AG08396 (cell line): Measurements from ENCODE around the gene STEAP1.
"Not testable (repeated sequence)": the region's sequence is repeated elsewhere in the genome, so short reads cannot be mapped to it uniquely, and the experiment has no call there.

Experiments
- DNase-seq: peaks from one replicate; pipeline ENCODE4 v3.0.0; 2012; ENCODE audit warnings: low spot score, mixed read lengths

Gene STEAP1

GRCh38 chr7:90173127-90173844, 19.0 kb downstream of the STEAP1 start:
- peak; percentile 32 for DNase-seq

- no peak for DNase-seq
Observed at GRCh38 chr7:90175667-90176066, 21.4 kb downstream of the STEAP1 start.

GRCh38 chr7:90176195-90176594, 21.9 kb downstream of the STEAP1 start:
- no peak for DNase-seq

- no peak for DNase-seq
Observed at GRCh38 chr7:90178166-90178565, 23.9 kb downstream of the STEAP1 start.

GRCh38 chr7:90178679-90179278, 24.5 kb downstream of the STEAP1 start:
- peak; percentile 31 for DNase-seq

- no peak for DNase-seq
Observed at GRCh38 chr7:90180011-90180585, 25.8 kb downstream of the STEAP1 start.

GRCh38 chr7:90180649-90181048, 26.4 kb downstream of the STEAP1 start:
- DNase-seq = no peak

- DNase-seq = no peak
Observed at GRCh38 chr7:90181485-90181884, 27.2 kb downstream of the STEAP1 start.

- DNase-seq = not testable (repeated sequence)
Observed at GRCh38 chr7:90186290-90186689, 32.0 kb downstream of the STEAP1 start.

GRCh38 chr7:90187507-90188050, 33.3 kb downstream of the STEAP1 start:
- DNase-seq = no peak

- no peak for DNase-seq
Observed at GRCh38 chr7:90188281-90188680, 34.0 kb downstream of the STEAP1 start.

- DNase-seq = no peak
Observed at GRCh38 chr7:90190995-90191394, 36.7 kb downstream of the STEAP1 start.

- no peak for DNase-seq
Observed at GRCh38 chr7:90191648-90192047, 37.4 kb downstream of the STEAP1 start.

GRCh38 chr7:90192876-90193750, 38.8 kb downstream of the STEAP1 start:
- DNase-seq = no peak

GRCh38 chr7:90194911-90195809, 40.9 kb downstream of the STEAP1 start:
- DNase-seq = no peak

- DNase-seq = no peak
Observed at GRCh38 chr7:90201500-90202195, 47.4 kb downstream of the STEAP1 start.

GRCh38 chr7:90207956-90208355, 53.7 kb downstream of the STEAP1 start:
- no peak for DNase-seq

- no peak for DNase-seq
Observed at GRCh38 chr7:90209776-90210175, 55.5 kb downstream of the STEAP1 start.

- DNase-seq = no peak
Observed at GRCh38 chr7:90210475-90210874, 56.2 kb downstream of the STEAP1 start.

GRCh38 chr7:90210981-90211380, 56.7 kb downstream of the STEAP1 start:
- DNase-seq = no peak
